Fibroblast of the aortic adventitia (primary cell): ENCODE measurements around the gene EMSY. TPM values are rescaled to one million over a fixed set of nuclear protein-coding genes. Genes with fewer than 3 reads are reported as not detected.
"Not testable (repeated sequence)": the region's sequence is repeated elsewhere in the genome, so short reads cannot be mapped to it uniquely, and the experiment has no call there.

Experiments
- DNase-seq: peaks from one replicate; pipeline ENCODE4 v3.0.0-alpha.2; 2010; ENCODE audit warnings: low read depth
- H3K4me3 ChIP-seq: 2 replicates; pipeline ENCODE4 v1.5.1; 2011; ENCODE audit warnings: low read depth, mild to moderate bottlenecking, control low read depth, low read length, moderate library complexity
- total RNA-seq: library from RNA; depleted of rRNA; stranded (reverse); fragments of >200 nt; gene quantifications from 2 replicates; pipeline ENCODE4 v1.2.3, GENCODE V29; 2012; ENCODE audit warnings: low replicate concordance
- TF ChIP-seq, protein P1 (sequence below): IDR thresholded peaks from 2 replicates; pipeline ENCODE4 v1.5.1; 2011; ENCODE audit warnings: mild to moderate bottlenecking, low read length, control low read depth, inconsistent platforms; ENCODE audit not compliant: insufficient read depth

EMSY gene
- total RNA-seq, 1 donor: 30.8 TPM

GRCh38 chr11:76568621-76569020, 123.8 kb downstream of the EMSY start:
- no peak overlapping the region for H3K4me3 ChIP-seq
- no peak for DNase-seq
- TF ChIP-seq, protein P1, sequence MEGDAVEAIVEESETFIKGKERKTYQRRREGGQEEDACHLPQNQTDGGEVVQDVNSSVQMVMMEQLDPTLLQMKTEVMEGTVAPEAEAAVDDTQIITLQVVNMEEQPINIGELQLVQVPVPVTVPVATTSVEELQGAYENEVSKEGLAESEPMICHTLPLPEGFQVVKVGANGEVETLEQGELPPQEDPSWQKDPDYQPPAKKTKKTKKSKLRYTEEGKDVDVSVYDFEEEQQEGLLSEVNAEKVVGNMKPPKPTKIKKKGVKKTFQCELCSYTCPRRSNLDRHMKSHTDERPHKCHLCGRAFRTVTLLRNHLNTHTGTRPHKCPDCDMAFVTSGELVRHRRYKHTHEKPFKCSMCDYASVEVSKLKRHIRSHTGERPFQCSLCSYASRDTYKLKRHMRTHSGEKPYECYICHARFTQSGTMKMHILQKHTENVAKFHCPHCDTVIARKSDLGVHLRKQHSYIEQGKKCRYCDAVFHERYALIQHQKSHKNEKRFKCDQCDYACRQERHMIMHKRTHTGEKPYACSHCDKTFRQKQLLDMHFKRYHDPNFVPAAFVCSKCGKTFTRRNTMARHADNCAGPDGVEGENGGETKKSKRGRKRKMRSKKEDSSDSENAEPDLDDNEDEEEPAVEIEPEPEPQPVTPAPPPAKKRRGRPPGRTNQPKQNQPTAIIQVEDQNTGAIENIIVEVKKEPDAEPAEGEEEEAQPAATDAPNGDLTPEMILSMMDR: no peak

GRCh38 chr11:76572181-76572875, 127.5 kb downstream of the EMSY start:
- DNase-seq, H3K4me3 ChIP-seq: not testable (repeated sequence)

GRCh38 chr11:76574406-76574805, 129.6 kb downstream of the EMSY start:
- DNase-seq: peak; percentile 19
- TF ChIP-seq, protein P1: no peak
- H3K4me3 ChIP-seq: no peak overlapping the region

DNA sequence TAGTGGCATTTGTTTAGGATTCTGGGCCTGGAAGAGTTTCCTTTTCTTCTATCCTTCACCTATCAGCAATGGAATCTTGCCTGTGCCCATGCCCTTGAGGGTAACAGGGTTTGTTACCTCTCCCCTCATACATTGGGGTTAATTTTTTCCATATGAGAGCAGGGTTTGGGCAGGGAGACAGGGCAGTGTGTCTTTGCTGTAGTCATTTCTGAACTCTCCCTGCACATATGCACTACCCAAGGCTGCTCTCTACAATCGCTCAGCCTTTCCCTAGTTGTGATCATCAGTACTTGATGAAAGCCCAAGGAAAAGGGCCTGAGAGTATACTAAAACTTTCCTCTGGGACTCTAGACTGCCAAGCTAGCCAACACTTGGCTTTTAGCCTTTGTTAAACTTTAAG, 130.1 kb downstream of the EMSY start:
- TF ChIP-seq, protein P1: no peak
- no peak overlapping the region for H3K4me3 ChIP-seq
- no peak for DNase-seq

DNA sequence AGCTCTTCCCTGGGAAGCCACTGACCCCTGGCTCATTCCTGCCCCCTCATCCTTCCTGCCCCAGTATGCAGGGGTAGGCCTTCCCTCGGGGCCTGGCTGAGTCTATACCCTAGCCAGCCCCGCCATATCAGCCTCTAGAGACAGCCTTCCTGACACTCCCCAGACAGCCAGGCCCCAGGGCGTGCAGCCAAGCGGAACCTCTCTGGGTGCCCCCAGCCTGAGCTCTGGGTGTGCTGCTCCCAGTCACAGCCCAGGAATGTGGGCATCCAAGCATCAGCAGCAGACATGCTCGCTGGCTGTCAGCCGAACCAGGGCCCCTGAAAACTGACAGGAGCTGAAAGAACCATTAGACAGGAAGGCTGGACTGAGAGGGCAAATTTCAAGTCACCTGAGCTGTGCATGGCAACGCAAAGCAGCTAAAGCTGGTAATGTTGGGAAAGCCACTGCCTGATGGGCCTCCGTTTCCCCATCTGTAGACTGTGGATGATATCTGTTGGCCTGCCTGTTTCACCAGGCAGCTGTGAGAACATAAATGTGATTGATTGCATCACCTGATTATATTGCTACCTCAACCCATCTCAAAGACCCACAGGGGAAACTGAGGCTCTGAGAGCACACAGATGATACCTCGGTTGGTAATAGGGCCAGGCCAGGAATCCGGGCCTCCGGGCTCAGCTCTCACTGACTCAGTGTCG, 132.6 kb downstream of the EMSY start:
- no peak overlapping the region for H3K4me3 ChIP-seq
- TF ChIP-seq, protein P1: no peak
- peak; percentile 67 for DNase-seq

- H3K4me3 ChIP-seq: no peak overlapping the region
- no peak for DNase-seq
- TF ChIP-seq, protein P1: no peak
Measured at GRCh38 chr11:76577921-76578653, 133.3 kb downstream of the EMSY start.

GRCh38 chr11:76578654-76579055, 133.8 kb downstream of the EMSY start:
- H3K4me3 ChIP-seq: no peak overlapping the region
- no peak for DNase-seq
- TF ChIP-seq, protein P1: no peak
